Measurements from ENCODE around the gene NBPF1. TPM values are rescaled to one million over a fixed set of nuclear protein-coding genes. Genes with fewer than 3 reads are reported as not detected.
"Not testable (repeated sequence)": the region's sequence is repeated elsewhere in the genome, so short reads cannot be mapped to it uniquely, and the experiment has no call there.

Gene NBPF1
- polyA plus RNA-seq, 3 donors, result 67.7 to 126 (median 88.9) TPM

DNA sequence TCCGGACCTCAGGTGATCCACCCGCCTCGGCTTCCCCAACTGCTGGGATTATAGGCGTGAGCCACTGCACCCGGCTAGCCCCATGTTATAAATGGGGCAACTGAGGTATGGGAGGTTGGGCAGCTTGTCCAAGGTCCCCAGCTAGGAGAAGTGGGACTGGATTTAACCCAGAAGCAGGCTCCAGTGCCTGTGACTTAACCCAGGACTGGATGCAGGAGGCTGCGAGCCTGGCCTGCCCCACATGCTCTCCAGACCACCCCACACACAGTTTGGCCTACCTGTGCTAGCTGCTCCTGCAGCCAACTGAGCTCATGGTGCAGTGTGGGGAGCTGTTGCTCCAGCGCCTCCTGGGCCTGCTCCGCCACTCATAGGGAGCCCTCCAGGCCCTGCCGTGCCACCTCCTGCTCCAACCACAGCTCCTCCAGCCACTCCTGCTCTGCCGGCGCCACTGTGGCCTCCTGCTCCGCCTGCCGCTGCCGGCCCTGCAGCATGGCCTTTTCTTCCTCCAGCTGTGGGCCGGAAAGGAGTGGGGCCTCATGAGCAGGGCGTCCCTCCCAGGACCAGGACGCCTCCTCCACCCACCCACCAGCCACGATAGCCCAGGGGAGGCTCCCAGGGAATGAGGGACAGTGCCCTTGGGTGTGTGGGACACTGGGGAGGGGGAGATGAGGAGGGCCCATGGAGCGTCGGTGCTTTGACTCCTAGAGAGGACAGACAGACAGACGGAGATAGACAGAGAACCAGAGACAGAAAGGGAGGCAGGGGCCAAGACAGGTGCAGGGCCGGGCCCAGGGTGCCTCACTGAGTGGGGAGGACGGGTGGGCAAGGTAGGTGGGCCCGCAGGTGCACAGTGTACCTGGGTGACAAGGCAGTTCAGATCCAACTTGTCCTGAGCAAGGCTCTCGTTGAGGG lies 12.4 kb upstream of the NBPF1 start:
- no peak for DNase-seq (ENCODE audit: low read depth in 3 of 3, low spot score in 2 of 3)

DNA sequence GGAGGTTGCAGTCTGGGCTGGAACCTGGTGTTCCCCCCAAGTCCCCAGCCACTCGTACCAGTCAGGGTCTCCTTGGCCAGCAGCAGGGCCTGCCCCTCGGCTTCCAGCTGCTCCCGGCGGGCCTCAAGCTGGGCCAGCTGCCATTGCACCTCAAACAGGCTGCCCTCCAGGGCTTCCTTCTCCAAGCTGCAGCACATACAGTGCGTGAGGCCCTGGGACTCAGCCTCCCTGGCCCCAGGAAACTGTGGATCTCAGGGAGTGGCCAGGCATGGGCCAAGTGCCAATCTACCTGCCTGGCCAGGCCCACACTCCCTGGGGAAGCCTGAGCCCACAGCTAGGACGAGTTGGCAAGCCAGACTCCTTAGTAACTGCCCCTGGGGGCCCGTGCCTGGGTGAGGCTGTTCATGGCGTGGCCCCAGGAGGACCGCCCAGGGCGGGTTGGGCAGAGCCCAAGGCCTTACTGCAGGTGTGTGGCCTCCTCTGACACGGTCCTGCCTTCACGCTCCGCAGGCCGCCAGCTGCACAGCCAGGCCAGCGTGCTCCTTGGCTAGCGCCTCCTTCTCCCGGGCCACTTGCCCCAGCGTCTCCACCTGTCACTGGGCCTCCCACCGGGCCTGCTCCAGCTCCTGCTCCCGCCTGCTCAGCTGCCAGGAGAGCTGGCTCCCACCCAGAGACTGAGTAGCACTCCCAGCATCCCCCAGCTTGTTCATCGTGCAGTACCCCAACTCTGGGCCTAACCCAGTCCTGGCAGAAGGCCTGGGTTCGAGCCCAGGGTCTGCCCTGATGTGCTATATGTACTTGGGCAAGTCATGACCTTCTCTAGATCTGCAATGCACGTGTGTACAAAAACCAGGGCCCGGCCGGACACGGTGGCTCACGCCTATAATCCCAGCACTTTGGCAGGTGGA lies 10.7 kb upstream of the NBPF1 start:
- not testable (repeated sequence) for DNase-seq (ENCODE audit: low read depth in 3 of 3, low spot score in 2 of 3)

DNA sequence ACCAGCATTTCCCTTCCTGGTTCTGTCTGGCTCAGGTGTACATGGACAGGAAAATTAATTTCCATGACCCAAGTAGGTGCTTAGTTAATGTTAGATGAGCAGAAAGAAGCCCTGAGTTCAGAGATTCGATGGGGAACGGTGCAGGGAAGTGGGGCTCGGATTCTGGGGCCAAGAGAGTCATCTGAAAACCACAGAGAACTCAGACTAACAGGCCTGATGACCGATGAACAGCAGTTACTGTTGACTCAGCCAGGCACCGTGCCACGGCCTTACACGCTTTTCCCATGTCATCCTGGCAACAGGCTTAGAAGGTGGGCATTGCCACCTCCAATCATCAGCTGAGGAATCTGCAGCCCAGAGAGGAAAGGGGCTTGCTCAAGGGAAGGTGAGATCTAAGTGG lies 10.0 kb upstream of the NBPF1 start:
- not testable (repeated sequence) for DNase-seq (ENCODE audit: low read depth in 3 of 3, low spot score in 2 of 3)

DNA sequence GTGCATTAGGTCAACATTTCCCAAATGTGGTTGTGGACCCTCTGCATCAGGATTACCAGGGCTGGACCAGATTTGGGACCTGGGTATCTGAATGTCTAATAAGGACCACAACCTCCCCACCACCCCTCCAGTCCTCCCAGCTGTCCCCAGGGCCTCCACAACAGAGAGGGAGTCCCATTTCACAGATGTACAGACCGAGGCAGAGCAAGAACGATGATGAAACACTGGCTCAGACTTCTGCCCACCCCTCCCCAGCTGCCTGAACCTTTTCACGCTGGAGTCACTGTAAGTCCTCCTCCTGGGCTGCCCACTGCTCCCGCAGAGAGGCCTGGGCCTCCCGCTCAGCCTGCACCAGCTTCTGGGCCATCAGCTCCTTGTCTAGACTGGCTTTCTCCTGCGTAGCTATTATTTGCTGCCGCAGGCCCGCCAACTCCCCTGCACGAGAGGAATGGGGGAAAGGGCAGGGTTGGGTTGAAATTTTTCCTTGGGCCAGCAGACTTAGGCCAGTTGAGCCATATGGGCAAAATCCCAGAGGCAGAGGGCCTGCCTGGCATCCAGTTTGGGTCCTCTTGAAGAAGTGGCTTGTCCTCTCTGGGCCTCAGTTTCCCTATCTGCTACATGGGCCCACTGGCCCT lies 8.4 kb upstream of the NBPF1 start:
- not testable (repeated sequence) for DNase-seq (ENCODE audit: low read depth in 3 of 3, low spot score in 2 of 3)

DNA sequence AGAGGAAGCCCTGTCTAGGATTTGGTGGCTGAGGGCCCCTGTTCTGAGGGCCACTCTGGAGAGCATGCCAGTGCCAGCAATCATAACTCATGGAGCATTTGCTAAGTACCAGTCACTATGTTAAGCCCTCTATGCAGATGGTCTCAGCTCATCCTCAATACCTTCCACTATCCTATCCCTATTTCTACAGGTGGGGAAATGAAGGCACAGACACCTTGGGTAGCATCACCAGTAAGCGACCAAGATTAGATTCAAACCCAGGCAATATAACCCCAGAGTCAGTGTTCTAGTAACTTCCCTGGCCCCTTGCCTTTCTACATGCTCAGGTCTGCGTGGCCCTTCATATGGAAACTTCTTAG lies 7.9 kb upstream of the NBPF1 start:
- no peak for DNase-seq (ENCODE audit: low read depth in 3 of 3, low spot score in 2 of 3)

DNA sequence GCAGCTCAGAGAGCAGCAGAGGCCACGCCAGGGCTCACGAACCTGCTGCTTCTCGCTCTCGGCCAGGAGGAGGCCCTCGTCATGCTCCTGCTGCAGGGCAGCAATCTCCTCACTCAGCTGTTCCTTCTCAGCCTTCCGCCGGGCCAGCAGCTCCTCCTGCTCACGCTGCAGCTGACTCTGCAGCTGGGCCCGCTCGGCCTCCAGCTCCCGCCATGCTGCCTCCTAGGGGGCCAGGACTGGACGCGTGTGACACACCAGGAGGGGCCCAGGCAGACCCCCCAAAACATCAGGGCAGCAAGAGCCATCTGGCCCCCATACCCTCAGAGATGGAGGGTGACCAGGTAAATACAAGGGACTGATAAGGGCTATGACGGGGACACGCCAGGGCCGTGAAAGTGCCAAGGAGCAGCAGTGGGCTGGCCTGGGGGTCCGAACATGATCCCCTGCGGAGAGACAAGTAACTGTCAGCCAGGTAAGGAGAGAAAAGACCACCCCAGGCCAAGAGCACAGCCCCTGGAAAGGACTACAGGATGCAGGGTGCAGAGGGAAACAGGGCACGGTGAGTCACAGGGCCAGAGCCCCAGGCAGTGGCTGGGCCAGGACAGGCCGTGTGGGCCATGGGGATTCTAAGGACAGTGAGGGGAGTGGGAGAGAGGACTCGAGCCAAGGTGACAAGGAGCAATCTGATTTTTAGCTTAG lies 6.6 kb upstream of the NBPF1 start:
- not testable (repeated sequence) for DNase-seq (ENCODE audit: low read depth in 3 of 3, low spot score in 2 of 3)

DNA sequence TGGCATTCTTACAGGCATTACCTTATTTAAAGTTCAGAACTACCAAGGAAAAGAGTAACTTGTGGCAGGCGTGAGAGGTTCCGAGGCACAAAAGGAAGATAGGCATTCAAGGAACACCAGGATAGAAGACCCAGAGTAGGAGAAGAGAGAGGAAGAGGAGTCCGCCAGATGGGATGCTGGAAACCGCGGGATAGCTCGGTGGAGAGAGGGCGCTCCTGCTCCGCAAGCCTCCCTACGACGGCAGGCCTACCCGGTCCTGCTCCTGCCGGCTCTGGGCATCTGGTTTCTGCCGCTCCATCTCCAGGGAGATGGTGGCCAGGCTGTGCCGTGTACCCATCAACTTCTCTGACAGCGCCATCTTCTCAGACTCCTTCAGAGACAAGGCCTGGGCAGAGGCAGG lies 5.4 kb upstream of the NBPF1 start:
- DNase-seq (ENCODE audit: low read depth in 3 of 3, low spot score in 2 of 3), result no peak

DNA sequence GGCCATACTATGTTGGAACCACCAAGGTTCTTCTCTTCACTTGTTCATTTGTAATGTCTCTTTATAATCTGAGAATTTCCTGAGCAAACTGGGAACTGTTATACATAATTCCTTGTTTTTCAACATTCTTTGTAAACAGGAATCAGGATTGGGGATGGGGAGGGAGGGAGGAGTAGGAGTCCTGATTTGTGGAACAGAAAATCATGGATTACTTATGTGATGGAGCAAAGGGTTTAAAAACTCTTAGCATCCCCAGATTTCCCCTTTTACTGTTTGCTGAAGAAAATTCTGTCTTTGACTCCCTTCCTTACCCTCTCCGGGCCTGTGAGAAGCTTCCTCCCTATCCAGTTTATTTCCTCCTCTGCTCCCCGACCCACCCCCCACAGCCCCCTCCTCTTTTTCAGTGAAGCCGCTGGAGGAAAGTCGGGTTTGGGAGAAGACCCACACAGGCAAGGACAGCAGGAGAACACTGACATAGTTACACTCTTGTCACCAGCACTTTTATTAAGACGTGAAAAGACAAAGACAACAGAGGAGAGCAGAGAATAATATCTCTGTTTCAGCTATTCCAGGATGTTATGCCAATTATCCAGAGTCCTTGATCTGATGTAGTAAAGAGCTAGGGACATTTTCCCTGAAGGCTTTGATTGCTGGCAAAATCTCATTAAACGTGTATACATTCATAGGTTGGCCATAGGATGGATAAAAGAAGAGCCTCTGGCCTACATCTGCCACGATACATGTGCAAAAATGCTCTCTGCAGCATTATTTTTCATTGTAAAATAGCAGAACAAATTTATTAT lies 4.6 kb upstream of the NBPF1 start:
- DNase-seq (ENCODE audit: low read depth in 3 of 3, low spot score in 2 of 3), result no peak

DNA sequence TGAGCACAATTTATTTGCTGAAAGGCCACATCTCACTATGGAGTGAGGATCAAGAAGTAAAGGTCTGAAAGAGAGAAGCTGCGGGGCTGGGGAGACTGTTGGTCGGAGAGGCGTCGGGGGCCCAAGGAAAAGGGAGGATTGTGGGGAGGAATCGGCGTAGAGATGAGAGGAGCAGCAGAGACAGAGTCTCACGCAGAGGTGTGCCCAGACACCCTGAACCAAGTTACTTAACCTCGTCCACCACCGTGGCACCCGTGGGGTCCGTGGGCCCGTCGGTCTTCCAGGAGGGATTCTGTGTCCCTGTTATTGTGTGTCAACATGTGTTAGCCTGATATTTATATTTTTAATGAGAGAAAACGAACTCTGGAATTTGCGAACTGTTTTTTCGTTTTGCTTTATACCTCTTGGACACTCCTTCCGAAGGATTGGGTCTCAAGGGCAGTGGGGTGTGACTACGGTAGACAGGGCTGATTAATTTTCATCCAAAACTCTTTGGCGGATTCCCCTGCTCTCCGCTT lies 3.8 kb upstream of the NBPF1 start:
- DNase-seq (ENCODE audit: low read depth in 3 of 3, low spot score in 2 of 3), result no peak

DNA sequence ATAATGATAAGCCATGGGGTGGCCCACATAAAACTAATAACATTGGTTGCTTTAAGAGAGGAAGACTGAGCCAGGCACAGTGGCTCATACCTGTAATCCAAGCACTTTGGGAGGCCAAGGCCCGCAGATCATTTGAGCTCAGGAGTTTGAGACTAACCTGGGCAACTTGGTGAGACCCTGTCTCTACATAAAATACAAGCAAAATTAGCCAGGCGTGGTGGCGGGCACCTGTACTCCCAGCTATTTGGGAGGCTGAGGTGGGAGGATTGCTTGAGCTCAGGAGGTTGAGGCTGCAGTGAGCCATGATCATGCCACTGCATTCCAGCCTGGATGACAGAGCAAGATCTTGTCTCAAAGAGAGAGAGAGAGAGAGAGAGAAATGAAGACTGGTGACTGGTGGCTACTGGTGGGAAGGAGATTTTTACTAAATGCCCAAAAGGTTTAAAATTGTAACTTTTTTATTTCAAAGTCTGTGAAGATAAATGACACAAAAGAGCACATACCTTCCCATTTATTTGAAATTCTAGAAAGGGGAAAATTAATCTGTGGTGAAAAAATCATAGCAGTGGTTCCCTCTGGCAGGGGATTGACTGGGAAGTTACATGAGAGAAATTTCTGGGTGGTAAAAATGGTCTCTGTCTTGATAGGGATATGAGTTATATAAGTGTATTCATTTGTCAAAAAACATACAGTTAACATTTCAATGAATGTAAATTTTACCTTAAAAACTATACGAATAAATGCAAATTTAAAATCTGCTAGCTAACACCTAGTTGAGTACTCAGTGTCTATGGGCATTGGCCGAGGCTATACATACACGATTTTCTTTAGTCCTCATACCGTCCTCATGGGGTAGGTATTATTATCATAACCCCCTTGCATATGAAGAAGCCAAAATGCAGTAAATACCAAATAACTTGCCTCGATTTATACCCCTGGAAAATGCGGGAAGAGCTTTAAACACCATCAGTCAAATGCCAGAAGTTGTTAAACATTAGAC lies 2.2 kb upstream of the NBPF1 start:
- no peak for DNase-seq (ENCODE audit: low read depth in 3 of 3, low spot score in 2 of 3)

DNA sequence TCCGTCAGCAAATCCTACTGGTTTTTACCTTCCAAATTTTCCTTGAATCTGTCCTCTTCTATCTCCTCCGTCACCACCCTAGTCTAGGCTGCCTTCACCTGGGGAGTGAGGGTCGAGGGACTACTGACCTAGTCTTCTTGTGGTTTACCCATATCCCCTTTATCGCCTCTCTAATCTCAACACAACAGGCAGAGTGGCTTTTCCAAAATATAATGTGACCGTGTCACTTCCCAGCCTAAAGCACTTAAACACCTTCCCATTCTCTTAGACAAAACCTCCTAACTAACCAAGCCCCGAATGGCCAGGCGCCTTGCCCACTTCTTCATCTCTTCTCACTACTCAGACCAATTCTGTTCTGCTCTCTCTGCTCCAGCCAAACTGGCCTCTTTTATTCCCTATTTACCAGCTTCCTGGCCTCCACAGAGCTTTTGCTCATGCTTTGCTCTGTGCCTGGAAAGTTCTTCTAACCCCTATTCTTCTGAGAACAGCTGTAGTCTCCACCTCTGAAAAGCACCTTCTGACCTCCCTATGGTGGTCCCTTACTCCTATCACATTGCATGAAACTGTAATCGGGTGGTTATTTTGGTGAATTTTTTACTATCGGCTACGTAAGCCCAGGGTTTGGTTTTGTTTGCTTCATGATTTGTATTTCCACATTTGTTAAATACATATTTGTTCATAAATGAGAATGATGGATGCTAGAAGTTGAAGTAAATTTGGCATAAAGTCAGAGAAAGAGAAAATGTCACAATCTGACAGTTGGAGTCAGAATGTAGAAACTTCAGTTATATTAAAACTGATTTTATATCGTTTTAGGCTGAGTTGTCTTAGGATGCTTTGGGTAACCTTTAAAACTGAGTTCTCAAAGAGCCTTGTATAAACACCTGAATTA lies 1.2 kb upstream of the NBPF1 start:
- no peak for DNase-seq (ENCODE audit: low read depth in 3 of 3, low spot score in 2 of 3)

DNA sequence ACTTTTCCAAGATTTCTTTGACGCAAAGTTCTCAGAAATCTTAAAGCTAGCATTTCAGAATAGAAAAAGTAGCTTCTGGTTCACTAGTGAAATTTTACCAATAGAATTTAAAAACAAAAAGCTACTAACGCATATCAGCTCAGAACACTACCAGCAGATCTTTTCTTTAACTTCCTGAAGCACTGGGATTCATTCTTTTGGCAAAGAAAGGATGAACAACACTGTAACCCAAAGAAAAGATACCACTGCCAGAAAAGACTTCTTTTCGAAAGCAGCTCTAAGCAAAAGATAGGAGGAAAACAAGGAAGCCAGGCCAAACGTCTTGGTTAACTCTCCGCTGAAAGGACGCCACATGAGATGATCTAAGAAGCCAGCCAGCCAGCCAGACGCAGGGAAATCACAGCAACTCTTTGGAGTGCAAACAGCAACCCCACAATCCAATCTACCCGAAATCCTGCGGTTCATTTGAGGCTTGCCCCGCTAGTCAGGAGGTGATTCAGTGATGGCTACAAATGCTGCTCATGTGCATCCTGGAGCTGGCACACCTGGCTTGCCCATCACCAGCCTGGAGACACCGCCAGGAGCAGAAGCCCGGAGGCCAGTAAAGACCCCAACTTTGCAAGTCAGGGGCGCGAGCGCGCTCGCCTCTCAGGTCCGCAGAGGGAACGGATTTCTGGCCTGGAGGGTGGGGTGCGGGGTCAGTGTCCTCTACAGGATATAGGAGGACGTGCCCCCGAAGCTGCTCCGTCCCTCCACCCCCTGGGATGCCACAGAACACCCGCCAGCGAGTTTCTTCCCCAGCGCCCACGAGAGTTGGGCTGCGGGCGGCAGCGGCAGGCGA lies 812 bp downstream of the NBPF1 start:
- DNase-seq (ENCODE audit: low read depth in 3 of 3, low spot score in 2 of 3), result peak in 2 of 3 donors; percentile 67 to 90

DNA sequence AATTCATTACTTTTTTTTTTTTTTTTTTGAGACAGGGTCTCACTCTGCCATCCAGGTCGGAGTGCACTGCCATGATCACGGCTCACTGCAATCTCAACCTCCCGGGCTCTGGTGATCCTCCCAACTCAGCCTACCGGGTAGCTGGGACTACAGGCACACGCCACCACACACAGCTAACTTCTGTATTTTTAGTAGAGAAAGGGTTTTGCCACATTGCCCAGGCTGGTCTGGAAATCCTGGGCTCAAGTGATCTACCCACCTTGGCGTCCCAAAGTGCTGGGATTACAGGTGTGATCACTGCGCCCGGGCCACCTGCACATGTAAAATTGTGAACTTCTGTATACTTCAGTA lies 1.4 kb downstream of the NBPF1 start:
- DNase-seq (ENCODE audit: low read depth in 3 of 3, low spot score in 2 of 3), result not testable (repeated sequence)

DNA sequence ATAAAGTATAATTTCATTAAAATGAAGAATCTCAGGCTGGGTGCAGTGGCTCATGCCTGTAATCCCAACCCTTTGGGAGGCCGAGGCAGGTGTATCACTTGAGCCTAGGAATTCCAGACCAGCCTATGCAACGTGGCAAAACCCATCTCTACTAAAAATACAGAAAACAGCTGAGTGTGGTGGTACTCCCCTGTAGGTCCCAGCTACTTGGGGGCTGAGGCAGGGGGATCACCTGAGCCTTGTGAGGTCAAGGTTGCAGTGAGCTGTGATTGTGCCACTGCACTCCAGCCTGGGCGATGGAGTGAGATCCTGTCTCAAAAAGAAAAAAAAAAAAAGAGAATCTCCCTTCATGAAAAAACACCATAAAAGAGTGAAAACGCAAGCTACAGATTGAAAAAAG lies 2.2 kb downstream of the NBPF1 start:
- not testable (repeated sequence) for DNase-seq (ENCODE audit: low read depth in 3 of 3, low spot score in 2 of 3)

DNA sequence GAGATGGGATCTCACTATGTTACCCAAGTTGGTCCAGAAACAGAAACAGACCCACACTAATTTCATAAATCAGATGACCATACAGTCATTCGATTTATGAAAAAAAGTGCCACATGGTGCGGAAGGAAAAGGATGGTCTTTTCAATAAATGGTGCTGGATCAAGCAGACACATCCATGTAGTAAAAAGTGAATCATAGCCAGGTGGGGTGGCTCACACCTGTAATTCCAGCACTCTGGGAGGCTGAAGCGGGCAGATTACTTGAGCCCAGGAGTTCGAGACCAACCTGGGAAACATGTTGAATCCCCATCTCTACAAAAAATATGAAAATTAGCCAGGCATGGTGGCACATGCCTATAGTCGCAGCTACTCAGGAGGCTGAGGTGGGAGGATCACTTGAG lies 2.8 kb downstream of the NBPF1 start:
- DNase-seq (ENCODE audit: low read depth in 3 of 3, low spot score in 2 of 3), result not testable (repeated sequence)

DNA sequence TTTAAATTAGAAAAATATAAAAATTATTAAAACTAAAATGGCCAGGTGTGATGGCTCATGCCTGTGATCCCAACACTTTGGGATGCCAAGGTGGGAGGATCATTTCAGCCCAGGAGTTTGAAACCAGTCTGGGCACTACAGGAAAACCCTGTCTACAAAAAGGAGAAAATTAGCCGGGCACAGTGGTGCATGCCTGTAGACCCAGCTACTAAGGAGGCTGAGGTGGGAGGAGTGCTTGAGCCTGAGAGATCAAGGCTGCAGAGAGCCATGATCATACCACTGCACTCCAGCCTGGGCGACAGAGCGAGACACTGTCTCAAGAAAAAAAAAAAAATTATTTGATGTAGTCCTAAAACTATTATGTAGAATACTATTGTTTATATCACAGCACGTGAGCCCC lies 3.6 kb downstream of the NBPF1 start:
- DNase-seq (ENCODE audit: low read depth in 3 of 3, low spot score in 2 of 3), result not testable (repeated sequence)

Data from right renal cortex interstitium (tissue), 3 donors.